ENCODE data around the gene TNNI3.
"Not testable (repeated sequence)": the region's sequence is repeated elsewhere in the genome, so short reads cannot be mapped to it uniquely, and the experiment has no call there.

The TNNI3 gene

DNA sequence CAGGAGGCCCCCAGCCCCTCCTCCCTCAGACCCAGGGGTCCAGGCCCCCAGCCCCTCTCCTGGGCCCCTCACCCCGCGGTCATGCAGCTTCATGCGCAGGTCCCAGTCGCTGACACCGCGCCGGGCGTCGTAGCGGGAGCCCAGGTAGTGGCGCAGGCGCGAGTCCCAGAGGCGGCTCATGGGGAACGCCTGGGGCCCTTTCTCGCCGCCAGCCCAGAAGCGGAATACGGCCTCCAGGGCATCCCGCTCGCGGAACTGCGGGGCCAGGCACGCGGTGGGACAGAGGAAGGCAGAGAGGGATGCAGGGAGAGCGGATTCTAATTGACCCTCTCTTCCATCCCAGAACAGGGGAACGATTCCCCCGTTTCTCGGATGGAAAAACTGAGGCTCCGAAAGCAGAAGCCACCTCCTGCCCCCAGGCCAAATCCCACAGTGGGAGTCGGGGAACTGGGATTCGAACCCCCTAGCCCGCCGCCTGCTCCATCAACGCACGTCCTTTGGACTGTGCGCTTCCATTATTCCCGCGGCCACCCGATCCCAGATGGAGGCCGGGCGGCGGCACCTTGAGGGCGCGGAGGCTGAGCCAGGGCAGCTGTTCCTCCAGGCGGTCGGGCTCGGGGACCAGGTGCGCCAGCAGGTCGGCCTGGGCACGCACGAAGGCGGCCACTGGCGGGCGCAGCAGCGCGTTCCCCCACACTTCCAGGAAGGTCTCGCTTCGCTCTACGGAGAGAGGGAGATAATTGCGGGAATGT is 4.2 kb upstream of the TNNI3 start:
- Histone ChIP-seq H3K4me1 (no peaks in the 10 kb centered on the region), H3K4me3 (no peak overlapping the region), H3K9me3 (no peaks in the 10 kb centered on the region), H3K36me3 (replicated peaks) (no peaks in the 10 kb centered on the region), H3K27me3 (ENCODE audit: low read depth) (peaks cover 6% of the 10 kb centered on the region; the same call in 1 of the 2 replicates)
- no peak for DNase-seq (ENCODE audit: low spot score in 2 of 2)
- in situ Hi-C loops (cut with MboI; ENCODE audit: low sequenced_read_pairs): no loop called here

DNA sequence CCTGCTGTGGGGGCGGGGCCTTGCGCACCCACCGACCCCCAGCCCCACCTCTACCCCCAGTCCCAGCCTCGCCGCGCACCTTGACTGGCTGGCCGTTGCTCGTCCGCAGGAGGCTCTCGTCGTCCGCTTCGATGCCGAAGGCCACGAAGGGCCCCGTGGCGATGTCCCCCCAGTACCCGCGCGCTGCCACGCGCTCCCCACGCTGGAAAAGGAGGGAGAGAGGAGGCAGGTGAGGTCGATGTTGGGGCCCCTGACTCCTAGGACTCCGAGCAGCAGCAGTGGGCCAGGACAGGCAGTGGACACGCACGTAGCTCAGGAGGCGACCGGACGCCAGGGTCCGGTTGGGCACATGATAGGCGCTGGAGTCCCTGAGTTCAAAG is 3.4 kb upstream of the TNNI3 start:
- no peak overlapping the region for H3K4me3 ChIP-seq
- H3K9me3 ChIP-seq: no peaks in the 10 kb centered on the region
- peaks cover 2% of the 10 kb centered on the region; the same call in 1 of the 2 replicates for H3K4me1 ChIP-seq
- in situ Hi-C loops (cut with MboI; ENCODE audit: low sequenced_read_pairs): no loop called here
- H3K27me3 ChIP-seq (ENCODE audit: low read depth): peaks cover 8% of the 10 kb centered on the region; the same call in 1 of the 2 replicates
- H3K36me3 ChIP-seq (replicated peaks): no peaks in the 10 kb centered on the region
- DNase-seq (ENCODE audit: low spot score in 2 of 2): no peak

DNA sequence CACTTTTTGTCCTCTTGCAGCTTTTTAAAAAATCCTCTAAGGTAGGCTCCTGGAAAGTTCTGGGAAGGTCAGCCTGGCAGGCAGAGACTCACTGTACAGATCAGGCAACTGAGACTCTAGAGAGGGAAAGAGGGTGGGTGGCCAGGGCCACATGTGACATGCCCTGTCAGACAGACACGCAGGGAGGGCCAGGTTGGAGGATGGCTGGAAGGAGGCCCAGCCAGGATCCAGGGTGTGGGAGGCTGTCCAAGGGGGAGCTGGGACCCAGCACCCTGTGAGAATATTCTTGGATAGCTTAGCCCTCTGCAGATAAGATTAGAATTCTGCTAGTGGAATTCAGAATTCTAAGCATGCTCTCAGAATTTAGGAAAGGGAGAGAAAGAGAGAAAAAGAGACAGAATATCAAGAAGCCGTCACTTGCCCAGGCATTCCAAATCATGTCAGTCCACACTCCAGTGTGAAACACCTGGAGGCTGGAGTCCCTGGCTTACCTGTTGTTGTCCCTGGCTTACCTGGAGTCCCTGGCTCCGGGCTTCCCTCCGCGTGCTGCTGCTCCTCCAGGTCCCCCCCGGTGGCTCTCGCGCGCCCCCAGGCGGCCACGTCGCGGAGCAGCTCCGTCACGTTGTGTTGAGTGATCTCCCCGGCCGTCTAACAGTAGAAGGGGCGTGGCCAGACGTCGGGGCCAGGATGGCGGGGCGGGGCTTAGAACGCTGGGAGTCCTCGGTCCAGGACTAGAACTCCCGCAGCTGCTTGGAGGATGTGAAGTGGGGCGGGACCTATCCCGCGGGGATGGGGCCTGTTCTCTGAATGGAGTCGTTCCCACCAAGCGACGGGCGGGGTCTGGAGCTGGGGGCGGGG is 2.8 kb upstream of the TNNI3 start:
- peaks cover 3% of the 10 kb centered on the region; the same call in 1 of the 2 replicates for H3K4me1 ChIP-seq
- H3K9me3 ChIP-seq: no peaks in the 10 kb centered on the region
- H3K27me3 ChIP-seq (ENCODE audit: low read depth): peaks cover 8% of the 10 kb centered on the region; the same call in 1 of the 2 replicates
- no peaks in the 10 kb centered on the region for H3K36me3 ChIP-seq (replicated peaks)
- no peak overlapping the region for H3K4me3 ChIP-seq
- in situ Hi-C loops (cut with MboI; ENCODE audit: low sequenced_read_pairs): no loop called here
- peak; percentile 77 to 97 for DNase-seq (ENCODE audit: low spot score in 2 of 2)

DNA sequence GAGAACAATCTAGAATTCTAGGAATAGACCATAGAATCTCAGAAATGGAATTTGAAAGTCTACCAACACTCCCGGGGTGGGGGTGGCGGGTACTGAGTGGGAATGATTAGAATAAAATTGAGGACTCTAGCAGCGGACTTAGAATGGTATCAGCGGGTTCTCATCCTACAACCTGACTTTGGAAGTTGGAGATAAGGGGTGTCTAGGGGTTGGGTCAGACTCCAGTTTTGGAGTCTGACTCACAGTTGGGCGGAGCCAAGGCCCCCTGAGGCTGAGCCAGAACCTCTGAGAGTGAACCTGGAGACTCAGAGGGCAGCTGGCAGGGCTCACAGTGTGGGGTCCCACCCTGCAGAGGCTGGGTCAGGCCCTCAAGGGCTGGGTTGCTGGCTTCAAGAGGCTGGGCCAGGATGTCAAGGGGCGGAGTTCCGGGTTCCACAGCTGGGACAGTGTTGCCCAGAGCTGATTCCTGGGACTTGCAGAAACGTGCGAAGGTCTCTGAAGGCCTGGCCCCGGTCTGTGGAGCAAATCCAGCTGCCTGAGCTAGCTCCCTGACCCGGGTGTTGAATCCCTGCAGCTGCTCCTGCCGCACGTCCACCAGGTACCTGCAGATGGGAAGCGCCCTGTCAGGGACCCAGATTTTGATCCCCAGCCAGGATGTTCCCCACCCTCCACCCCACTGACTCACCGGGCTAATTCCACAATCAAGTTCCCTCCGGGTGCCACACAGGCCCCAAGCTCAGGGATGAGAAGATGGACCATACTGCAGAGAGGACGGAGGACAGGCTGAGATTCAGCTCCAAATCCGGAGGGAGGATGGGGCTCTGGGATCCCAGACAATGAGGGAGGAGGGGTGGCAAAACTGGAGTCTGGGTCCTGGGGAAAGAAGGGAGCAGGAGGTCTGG is 1.6 kb upstream of the TNNI3 start:
- DNase-seq (ENCODE audit: low spot score in 2 of 2): no peak
- Histone ChIP-seq H3K9me3 (no peaks in the 10 kb centered on the region), H3K4me1 (peaks cover 3% of the 10 kb centered on the region; the same call in 1 of the 2 replicates), H3K4me3 (no peak overlapping the region), H3K27me3 (ENCODE audit: low read depth) (peaks cover 8% of the 10 kb centered on the region; the same call in 1 of the 2 replicates), H3K36me3 (replicated peaks) (no peaks in the 10 kb centered on the region)
- in situ Hi-C loops (cut with MboI; ENCODE audit: low sequenced_read_pairs): no loop called here

GRCh38 chr19:55158423-55158822 is 891 bp upstream of the TNNI3 start:
- H3K27me3 ChIP-seq (ENCODE audit: low read depth): peaks cover 8% of the 10 kb centered on the region; the same call in 1 of the 2 replicates
- in situ Hi-C loops (cut with MboI; ENCODE audit: low sequenced_read_pairs): no loop called here
- no peaks in the 10 kb centered on the region for H3K36me3 ChIP-seq (replicated peaks)
- DNase-seq (ENCODE audit: low spot score in 2 of 2): no peak
- no peaks in the 10 kb centered on the region for H3K9me3 ChIP-seq
- H3K4me1 ChIP-seq: peaks cover 3% of the 10 kb centered on the region; the same call in 1 of the 2 replicates
- H3K4me3 ChIP-seq: no peak overlapping the region

DNA sequence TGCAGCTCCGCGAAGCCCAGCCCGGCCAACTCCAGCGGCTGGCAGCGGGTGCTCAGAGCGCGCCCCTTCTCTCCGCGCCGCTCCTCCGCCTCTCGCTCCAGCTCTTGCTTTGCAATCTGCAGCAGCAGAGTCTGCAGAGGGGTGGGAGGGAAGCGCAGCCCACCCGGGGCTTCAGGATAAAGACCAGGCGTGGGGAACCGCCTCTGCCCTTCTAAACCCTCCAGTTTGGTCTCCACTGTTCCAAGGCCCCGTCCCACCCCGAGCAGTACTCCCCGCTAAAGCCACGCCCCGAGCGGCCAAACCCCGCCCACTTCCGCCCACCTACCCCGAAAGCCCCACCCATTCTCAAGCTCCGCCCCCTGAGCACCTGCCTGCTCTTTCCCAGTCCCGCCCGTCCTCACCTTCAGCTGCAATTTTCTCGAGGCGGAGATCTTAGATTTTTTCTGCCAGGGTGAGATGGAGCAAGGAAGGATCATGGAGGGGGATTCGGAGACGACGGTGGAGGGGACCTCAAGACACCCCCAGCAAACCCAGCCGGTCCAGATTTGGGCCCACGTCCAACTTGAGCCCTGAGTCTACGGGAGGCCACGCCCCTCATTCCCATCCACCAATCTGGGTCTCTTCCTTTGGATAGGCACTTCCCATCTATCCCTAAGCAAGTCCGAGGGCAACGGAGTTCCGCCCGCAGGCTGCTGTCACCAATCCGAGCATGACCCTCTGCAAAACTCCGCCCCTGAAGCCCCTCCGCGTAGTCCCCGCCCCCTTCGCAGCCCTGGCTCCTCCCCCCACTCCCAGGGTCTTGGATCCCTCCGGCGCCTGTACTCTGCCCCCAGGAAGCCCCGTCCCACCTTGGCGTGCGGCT is 1.1 kb downstream of the TNNI3 start:
- Histone ChIP-seq H3K4me3 (peak overlapping the region; percentile 27), H3K36me3 (replicated peaks) (no peaks in the 10 kb centered on the region), H3K9me3 (no peaks in the 10 kb centered on the region), H3K27me3 (ENCODE audit: low read depth) (peaks cover 8% of the 10 kb centered on the region; the same call in 1 of the 2 replicates), H3K4me1 (peaks cover 3% of the 10 kb centered on the region; the same call in 1 of the 2 replicates)
- in situ Hi-C loops (cut with MboI; ENCODE audit: low sequenced_read_pairs): no loop called here
- DNase-seq (ENCODE audit: low spot score in 2 of 2): peak; percentile 49 to 90

DNA sequence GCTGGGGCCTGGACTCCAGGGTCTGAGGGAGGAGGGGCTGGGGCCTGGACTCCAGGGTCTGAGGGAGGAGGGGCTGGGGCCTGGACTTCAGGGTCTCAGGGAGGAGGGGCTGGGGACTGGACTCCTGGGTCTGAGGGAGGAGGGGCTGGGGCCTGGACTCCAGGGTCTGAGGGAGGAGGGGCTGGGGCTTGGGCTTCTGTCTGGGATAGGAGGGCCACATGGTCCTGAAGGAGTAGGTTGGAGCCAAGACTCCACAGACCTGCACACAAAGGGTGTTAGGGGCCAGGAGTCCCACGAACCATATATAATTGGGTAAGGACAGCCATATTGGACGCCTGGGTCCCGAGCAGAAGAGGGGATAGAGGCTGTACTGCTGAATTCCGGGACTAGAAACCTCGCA is 1.7 kb downstream of the TNNI3 start:
- DNase-seq (ENCODE audit: low spot score in 2 of 2); H3K27me3 ChIP-seq (ENCODE audit: low read depth); H3K4me1 ChIP-seq; in situ Hi-C loops (cut with MboI; ENCODE audit: low sequenced_read_pairs); H3K9me3 ChIP-seq; H3K36me3 ChIP-seq (replicated peaks): not testable (repeated sequence)
- peak overlapping the region; percentile 27 for H3K4me3 ChIP-seq

DNA sequence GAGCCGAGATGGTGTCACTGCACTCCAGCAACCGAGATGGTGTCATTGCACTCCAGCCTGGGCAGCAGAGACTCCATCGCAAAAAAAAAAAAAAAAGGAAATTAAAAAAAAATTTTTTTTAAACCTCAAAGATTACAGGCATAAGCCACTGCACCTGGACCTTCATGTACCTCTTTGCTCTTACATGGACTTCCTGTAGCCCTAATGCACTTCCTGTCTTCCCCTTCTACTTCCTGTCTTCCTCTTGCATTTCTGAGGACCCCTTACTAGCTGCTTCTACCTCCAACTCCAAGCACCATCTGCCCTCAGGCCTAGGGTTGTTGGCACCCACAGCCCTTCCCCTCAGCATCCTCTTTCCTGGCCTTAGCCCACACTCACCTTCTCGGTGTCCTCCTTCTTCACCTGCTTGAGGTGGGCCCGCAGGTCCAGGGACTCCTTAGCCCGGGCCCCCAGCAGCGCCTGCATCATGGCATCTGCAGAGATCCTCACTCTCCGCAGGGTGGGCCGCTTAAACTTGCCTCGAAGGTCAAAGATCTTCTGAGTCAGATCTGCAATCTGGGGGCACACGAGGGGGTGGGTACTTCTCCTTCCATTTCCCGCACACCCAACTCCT is 3.8 kb downstream of the TNNI3 start:
- Histone ChIP-seq H3K4me3 (no peak overlapping the region), H3K9me3 (no peaks in the 10 kb centered on the region), H3K27me3 (ENCODE audit: low read depth) (peaks cover 11% of the 10 kb centered on the region; the same call in 1 of the 2 replicates), H3K36me3 (replicated peaks) (no peaks in the 10 kb centered on the region), H3K4me1 (peaks cover 3% of the 10 kb centered on the region; the same call in 1 of the 2 replicates)
- no peak for DNase-seq (ENCODE audit: low spot score in 2 of 2)
- in situ Hi-C loops (cut with MboI; ENCODE audit: low sequenced_read_pairs): no loop called here

- H3K4me3 ChIP-seq: no peak overlapping the region
- peaks cover 5% of the 10 kb centered on the region for H3K4me1 ChIP-seq
- no peaks in the 10 kb centered on the region for H3K9me3 ChIP-seq
- no peaks in the 10 kb centered on the region for H3K36me3 ChIP-seq (replicated peaks)
- DNase-seq (ENCODE audit: low spot score in 2 of 2): peak in 1 of 2 experiments; percentile 51
- in situ Hi-C loops (cut with MboI; ENCODE audit: low sequenced_read_pairs): no loop called here
- peaks cover 11% of the 10 kb centered on the region for H3K27me3 ChIP-seq (ENCODE audit: low read depth)
Observed at GRCh38 chr19:55152017-55152416, 5.5 kb downstream of the TNNI3 start.

DNA sequence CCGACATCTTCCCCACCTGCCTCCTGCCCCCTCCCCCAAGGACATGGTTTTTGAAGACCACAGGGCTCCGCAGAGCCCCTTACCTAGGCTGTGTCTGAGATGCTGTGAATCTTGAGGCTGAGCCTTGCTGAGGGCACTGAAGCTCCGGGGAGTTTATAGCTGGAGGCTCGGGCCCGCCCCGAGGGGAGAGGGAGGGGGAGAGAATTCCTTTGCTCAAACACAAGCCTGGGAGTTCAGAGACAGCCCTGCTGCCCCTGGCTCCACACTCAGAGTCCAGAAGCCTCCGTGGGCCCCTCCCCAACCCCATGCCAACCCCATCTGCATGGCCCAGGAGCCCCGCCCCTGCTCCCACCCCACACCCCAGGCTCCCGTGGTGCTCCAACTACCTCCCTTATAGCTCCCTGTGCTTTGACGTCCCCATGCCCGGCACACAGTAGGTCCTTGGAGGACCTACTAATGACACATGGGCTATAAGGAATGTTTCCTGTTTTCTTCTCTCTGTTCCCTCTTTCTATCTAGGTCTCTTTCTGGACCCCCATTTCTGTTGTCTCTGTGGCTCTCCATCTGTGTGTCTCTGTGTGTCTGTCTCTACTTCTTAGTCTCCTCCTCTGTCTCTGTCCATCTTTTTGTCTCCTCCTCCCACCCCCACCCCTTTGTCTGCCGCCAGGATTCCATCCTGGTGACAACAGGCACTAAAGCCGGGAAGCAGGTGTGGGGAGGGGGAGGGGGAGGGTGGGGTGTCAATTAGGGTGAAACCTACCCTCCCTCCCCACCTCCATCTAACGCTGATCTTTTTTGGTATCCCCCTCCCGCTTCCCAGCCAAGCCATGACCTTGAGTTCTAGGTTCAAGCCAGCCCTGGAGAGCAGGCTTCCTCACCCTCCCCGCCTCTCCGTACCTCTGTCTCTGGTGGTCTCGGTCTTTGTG is 8.2 kb downstream of the TNNI3 start, which contains the start of gene TNNT1:
TNNT1 (minus strand) TSS at position 129 of the 926 bp plus-strand sequence. CDS start 2,049 bp downstream, outside the sequence.
- no peaks in the 10 kb centered on the region for H3K9me3 ChIP-seq
- no peaks in the 10 kb centered on the region for H3K36me3 ChIP-seq (replicated peaks)
- in situ Hi-C loops (cut with MboI; ENCODE audit: low sequenced_read_pairs): no loop called here
- H3K4me3 ChIP-seq: no peak within 1 kb of the TSS
- no peak for DNase-seq (ENCODE audit: low spot score in 2 of 2)
- peaks cover 2% of the 10 kb centered on the region for H3K4me1 ChIP-seq
- H3K27me3 ChIP-seq (ENCODE audit: low read depth): peaks cover 8% of the 10 kb centered on the region

- H3K4me1 ChIP-seq: peaks cover 2% of the 10 kb centered on the region
- H3K36me3 ChIP-seq (replicated peaks): no peaks in the 10 kb centered on the region
- no peak overlapping the region for H3K4me3 ChIP-seq
- in situ Hi-C loops (cut with MboI; ENCODE audit: low sequenced_read_pairs): no loop called here
- H3K27me3 ChIP-seq (ENCODE audit: low read depth): peaks cover 8% of the 10 kb centered on the region
- no peaks in the 10 kb centered on the region for H3K9me3 ChIP-seq
- no peak for DNase-seq (ENCODE audit: low spot score in 2 of 2)
Observed at GRCh38 chr19:55147545-55148251, 9.8 kb downstream of the TNNI3 start.

Data from HAP-1 (cell line).